Measurements from ENCODE around the gene MCCD1. TPM values are rescaled to one million over a fixed set of nuclear protein-coding genes. Genes with fewer than 3 reads are reported as not detected.
A peak's percentile ranks its signal among the peaks of the same experiment; 100 is the strongest.

MCCD1 gene
- total RNA-seq, 2 donors from 2014 or later: not detected

DNA sequence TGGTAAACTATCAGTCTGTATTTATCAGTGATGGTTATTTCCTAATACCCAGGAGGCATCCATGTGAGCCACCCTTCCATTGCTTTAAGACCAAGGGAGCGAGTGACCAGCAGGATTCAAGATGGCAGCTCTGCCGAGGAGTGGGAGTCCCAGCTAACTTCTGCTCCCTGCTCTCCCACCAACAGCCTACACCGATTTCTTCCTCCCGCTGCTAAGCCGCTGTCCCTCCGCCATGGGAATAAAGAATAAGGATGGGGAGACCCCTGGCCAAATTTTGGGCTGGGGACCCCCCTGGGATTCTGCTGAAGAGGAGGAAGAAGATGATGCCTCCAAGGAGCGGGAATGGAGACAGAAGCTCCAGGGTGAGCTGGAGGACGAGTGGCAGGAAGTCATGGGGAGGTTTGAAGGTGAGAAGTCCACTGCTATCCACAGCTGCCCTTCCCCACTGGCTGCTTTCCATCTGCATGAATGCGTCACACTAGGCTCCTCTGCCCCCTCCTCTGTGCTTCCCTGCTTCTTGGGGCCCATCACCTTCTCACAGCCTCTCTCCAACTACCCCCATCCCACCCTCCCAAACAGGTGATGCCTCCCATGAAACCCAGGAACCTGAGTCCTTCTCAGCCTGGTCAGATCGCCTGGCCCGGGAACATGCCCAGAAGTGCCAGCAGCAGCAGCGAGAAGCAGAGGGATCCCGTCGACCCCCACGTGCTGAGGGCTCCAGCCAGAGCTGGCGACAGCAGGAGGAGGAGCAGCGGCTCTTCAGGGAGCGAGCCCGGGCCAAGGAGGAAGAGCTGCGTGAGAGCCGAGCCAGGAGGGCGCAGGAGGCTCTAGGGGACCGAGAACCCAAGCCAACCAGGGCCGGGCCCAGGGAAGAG, 28.9 kb downstream of the MCCD1 start:
- no peak for DNase-seq
- H3K4me1 Mint-ChIP-seq: peaks cover 47% of the 10 kb centered on the region
- peaks cover 8% of the 10 kb centered on the region for H3K36me3 Mint-ChIP-seq (ENCODE audit: low read depth)

DNA sequence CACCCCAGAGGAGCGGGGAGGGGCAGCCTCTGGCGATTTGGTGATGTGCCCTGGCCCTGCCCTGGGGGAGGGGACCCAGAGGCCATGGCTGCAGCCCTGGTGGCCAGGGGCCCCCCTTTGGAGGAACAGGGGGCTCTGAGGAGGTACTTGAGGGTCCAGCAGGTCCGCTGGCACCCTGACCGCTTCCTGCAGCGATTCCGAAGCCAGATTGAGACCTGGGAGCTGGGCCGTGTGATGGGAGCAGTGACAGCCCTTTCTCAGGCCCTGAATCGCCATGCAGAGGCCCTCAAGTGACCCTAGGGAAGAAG, 29.5 kb downstream of the MCCD1 start:
- peak overlapping the region; percentile 95 for H3K27ac Mint-ChIP-seq
- no peaks in the 10 kb centered on the region for H3K27me3 Mint-ChIP-seq
- ATAC-seq (no peak), DNase-seq (no peak)
- H3K36me3 Mint-ChIP-seq (ENCODE audit: low read depth): peaks cover 8% of the 10 kb centered on the region
- peak overlapping the region; percentile 94 for H3K4me3 Mint-ChIP-seq
- peaks cover 51% of the 10 kb centered on the region for H3K4me1 Mint-ChIP-seq
- no peaks in the 10 kb centered on the region for H3K9me3 ChIP-seq (ENCODE audit: control insufficient read depth, low read length, poor library complexity, severe bottlenecking)

More for the DNA sequence above, 28.9 kb downstream of the MCCD1 start:
- H3K9me3 ChIP-seq (ENCODE audit: control insufficient read depth, low read length, poor library complexity, severe bottlenecking): no peaks in the 10 kb centered on the region
- Mint-ChIP-seq H3K4me3 (peak overlapping the region; percentile 94), H3K27me3 (no peaks in the 10 kb centered on the region), H3K27ac (peak overlapping the region; percentile 95)
- ATAC-seq: no peak

DNA sequence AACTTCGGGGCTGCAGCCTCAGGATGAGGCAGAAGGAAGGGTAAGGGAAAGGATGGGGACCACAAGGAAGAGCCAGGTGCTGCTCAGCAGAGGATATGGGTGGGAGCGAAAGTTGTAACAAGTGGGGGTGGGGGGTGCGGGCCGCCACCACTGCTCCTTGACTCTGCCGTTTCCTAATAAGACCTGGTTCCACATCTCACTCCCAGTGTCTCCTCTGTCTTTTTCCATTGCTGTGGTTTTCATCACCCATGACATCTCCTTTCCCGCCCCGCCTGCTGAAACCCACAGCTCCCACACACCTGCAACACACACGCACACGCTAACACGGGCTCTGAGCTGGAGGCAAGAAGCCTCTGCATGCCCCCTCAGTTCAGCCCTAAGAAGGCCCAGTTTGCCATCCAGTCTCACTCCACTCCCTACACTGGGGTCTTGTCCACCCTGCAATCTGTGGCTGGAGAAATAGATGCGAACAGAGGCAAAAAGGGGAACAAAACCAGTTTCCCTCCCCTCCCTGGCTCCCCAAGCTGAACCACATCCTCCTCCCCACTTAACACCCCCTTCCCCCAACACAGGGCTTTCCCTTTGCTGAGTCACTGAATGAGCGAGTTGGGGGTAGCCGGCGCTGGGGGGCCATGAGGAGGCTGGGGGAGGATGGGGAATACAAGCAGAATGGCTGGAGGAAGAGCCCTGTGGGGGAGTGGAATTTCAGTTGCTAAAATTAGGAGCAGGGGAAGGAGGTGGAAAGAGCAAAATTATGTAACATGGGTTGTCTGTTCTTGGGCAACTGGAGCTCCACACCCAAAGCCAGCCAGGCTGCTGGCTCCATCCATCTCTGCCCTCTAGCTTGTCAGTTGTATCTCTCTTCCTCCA, 30.1 kb downstream of the MCCD1 start:
- Mint-ChIP-seq H3K36me3 (ENCODE audit: low read depth) (peaks cover 9% of the 10 kb centered on the region), H3K27ac (peak overlapping the region; percentile 95), H3K4me3 (peak overlapping the region; percentile 94), H3K27me3 (no peaks in the 10 kb centered on the region), H3K4me1 (peaks cover 53% of the 10 kb centered on the region)
- no peaks in the 10 kb centered on the region for H3K9me3 ChIP-seq (ENCODE audit: control insufficient read depth, low read length, poor library complexity, severe bottlenecking)
- DNase-seq: peak; percentile 32 to 63 (median 44)
- peak; percentile 83 for ATAC-seq

DNA sequence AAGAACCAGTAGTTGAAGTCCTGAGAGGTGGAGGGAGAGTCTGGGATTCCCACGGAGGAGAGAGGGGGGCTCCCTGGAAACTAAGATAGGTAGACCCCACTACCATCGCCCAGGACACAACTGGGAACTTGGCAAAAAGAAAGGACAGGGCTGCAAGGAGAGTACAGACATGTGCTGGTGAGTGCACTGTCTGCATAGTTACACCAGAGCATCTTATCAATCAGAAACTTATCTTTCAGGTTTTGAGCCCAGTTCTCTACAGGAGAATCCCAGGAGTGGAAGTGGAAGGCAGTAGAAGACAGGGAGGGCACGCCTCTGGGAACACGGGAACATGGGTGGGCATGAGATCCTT, 30.8 kb downstream of the MCCD1 start:
- H3K4me1 Mint-ChIP-seq: peaks cover 57% of the 10 kb centered on the region
- DNase-seq (no peak), ATAC-seq (peak; percentile 23)
- H3K27ac Mint-ChIP-seq: peak overlapping the region; percentile 95
- H3K36me3 Mint-ChIP-seq (ENCODE audit: low read depth): peaks cover 10% of the 10 kb centered on the region
- no peaks in the 10 kb centered on the region for H3K9me3 ChIP-seq (ENCODE audit: control insufficient read depth, low read length, poor library complexity, severe bottlenecking)
- H3K4me3 Mint-ChIP-seq: peak overlapping the region; percentile 94
- H3K27me3 Mint-ChIP-seq: no peaks in the 10 kb centered on the region

DNA sequence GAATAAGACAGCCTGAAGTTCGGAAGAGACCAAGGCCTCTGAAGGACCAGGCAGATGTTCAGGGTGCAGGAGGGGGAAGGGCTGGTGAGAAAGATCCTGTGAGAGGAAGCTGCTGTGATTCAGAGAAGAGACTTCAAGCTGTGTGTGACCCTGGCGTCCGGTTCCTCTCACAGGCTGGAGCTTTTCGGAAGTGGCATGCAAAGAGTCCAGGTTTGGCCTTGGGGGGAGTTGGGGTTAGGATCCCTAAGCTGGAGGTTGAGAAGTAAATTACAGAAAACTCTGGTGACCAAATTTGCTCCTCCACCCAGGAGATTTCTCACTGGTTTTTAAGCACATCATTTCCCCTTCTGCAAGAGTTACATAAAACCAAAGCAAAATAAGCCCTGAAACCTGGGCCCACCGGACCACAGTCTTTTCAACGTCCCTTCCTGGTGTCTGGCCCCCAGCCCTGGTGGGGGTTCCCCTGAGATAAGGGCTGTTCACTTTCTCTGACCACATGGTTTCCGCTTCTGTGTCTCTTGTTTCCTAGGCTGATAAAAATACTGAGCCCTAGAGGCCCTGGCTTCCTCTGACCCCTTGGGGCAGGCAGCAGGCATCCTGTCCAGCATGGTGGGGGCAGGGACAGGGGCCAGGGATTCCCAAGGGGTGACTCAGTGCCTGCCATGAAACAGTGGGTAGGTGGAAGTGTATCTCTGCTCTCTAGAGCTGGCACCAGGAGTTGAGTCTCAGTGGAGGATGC, 31.4 kb downstream of the MCCD1 start:
- H3K9me3 ChIP-seq (ENCODE audit: control insufficient read depth, low read length, poor library complexity, severe bottlenecking): no peaks in the 10 kb centered on the region
- Mint-ChIP-seq H3K36me3 (ENCODE audit: low read depth) (peaks cover 14% of the 10 kb centered on the region), H3K4me3 (peak overlapping the region; percentile 94), H3K4me1 (peaks cover 60% of the 10 kb centered on the region), H3K27me3 (no peaks in the 10 kb centered on the region), H3K27ac (peak overlapping the region; percentile 95)
- DNase-seq: no peak
- peak; percentile 65 for ATAC-seq

DNA sequence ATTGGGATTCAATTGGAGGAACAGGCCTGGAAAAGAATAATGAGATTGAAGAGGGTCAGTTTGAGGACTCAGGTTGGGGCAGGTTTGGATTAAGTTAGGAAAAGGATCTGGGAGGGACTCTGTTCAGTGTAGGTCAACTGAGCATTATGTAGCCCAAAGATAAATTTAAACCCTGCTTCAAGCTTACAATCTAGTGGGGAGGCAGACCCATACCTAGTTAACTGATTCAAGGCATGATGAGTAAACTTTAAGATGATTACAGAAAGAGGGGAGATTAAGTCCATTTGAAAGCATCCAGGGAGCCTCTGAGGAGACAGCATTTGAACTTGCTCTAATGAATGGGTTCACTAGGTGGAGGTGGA, 31.9 kb downstream of the MCCD1 start:
- Mint-ChIP-seq H3K36me3 (ENCODE audit: low read depth) (peaks cover 14% of the 10 kb centered on the region), H3K27ac (peak overlapping the region; percentile 95), H3K27me3 (no peaks in the 10 kb centered on the region), H3K4me1 (peaks cover 66% of the 10 kb centered on the region), H3K4me3 (peak overlapping the region; percentile 94)
- DNase-seq (no peak), ATAC-seq (no peak)
- H3K9me3 ChIP-seq (ENCODE audit: control insufficient read depth, low read length, poor library complexity, severe bottlenecking): no peaks in the 10 kb centered on the region

DNA sequence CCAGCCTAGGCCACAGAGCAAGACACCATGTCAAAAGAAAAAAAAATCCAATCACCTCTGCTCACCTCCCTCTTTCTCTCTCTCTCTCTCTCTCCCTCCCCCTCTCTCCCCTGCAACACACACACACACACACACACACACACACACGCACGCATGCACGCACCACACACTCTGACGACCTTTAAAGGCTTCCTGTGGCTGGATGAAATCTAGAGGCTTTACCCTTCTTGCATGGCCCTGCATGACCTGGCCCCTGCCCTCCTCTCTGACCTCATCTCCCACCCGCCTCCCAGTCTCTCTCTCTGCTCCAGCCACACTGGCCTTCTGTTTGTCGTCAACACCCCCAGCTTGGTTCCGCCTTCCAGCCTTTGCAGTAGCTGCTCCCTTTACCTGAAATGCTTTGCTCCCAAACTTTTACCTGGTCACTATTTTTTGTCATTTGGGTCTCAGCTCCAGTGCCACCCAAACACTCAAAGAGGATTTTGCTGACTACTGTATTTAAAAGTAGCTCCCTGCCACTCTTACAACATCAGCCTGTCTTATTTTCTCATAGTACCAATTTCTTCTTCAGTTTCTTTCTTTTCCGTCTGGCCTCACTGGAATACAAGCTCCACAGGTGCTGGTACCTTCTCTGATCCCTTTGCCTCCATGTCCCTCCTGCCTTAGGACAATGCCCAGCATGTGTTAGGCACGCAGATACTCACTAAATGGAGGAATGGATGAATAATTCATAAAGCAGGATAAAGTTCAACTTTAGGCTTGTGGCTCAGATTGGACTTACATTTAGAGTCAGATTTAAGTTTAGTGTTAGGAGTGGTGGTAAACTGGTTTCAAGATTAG, 39.0 kb downstream of the MCCD1 start:
- H3K27ac Mint-ChIP-seq: peak overlapping the region; percentile 99
- H3K4me1 Mint-ChIP-seq: peaks cover 69% of the 10 kb centered on the region
- ATAC-seq (no peak), DNase-seq (no peak)
- H3K4me3 Mint-ChIP-seq: peak overlapping the region; percentile 89
- H3K36me3 Mint-ChIP-seq (ENCODE audit: low read depth): peaks cover 10% of the 10 kb centered on the region
- H3K9me3 ChIP-seq (ENCODE audit: control insufficient read depth, low read length, poor library complexity, severe bottlenecking): no peaks in the 10 kb centered on the region
- H3K27me3 Mint-ChIP-seq: no peaks in the 10 kb centered on the region

DNA sequence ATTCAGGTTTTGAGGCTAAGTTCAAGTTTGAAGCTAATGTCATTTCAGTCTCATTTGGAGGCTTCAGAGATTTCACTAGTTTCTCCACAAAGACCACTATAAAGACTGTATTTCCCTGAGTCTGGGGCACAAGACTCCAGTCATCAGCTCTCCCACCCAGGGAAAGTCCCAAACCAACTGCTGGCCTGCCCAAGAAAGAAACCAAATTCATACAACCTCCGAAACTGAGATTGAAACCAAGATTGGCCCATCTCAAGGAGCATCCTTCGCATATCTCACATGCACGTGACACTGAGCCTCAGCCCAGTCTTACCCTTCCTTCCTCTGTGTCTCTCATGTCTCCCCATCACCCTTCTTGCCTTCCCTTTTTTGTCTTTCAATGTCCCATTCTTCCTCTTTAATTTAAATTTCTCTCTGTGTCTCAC, 39.8 kb downstream of the MCCD1 start:
- Mint-ChIP-seq H3K4me1 (peaks cover 71% of the 10 kb centered on the region), H3K36me3 (ENCODE audit: low read depth) (peaks cover 12% of the 10 kb centered on the region), H3K27ac (peak overlapping the region; percentile 99), H3K27me3 (no peaks in the 10 kb centered on the region), H3K4me3 (peak overlapping the region; percentile 89)
- peak; percentile 76 for ATAC-seq
- DNase-seq: peak; percentile 40 to 67 (median 50)
- no peaks in the 10 kb centered on the region for H3K9me3 ChIP-seq (ENCODE audit: control insufficient read depth, low read length, poor library complexity, severe bottlenecking)

DNA sequence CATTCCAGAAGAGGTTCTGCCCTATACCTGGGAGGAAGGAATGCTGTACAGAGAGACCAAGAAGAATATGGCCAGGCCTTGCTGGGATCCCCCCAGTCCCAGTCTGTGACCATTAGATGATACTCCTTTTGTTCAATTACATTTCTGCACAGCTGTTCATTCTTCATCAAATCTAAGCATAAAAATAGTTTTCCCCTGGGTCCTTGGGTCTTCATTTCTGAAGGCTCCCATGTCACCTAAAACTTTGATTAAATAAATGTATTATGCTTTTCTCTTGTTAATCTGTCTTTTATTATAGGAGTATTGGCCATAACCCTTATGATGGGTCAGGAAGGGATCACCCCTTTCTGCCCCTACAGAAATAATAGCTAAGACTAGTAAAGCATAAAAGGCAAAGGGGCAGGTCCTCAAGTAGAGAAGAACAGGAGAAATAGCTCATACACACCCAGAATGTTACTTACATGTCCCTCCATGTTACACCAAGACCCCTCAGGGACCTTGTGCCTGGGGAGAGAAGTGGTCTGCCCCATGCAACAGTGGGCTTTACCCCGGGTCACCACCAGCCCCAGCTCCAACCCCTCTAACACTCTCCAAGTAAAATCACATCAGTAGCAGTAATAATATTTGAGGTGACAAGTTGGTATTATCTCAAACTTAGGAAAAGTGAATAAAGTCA, 41.2 kb downstream of the MCCD1 start:
- DNase-seq (no peak), ATAC-seq (no peak)
- Mint-ChIP-seq H3K4me3 (peak overlapping the region; percentile 33), H3K27me3 (no peaks in the 10 kb centered on the region), H3K27ac (peak overlapping the region; percentile 99), H3K36me3 (ENCODE audit: low read depth) (peaks cover 6% of the 10 kb centered on the region), H3K4me1 (peaks cover 72% of the 10 kb centered on the region)
- no peaks in the 10 kb centered on the region for H3K9me3 ChIP-seq (ENCODE audit: control insufficient read depth, low read length, poor library complexity, severe bottlenecking)

DNA sequence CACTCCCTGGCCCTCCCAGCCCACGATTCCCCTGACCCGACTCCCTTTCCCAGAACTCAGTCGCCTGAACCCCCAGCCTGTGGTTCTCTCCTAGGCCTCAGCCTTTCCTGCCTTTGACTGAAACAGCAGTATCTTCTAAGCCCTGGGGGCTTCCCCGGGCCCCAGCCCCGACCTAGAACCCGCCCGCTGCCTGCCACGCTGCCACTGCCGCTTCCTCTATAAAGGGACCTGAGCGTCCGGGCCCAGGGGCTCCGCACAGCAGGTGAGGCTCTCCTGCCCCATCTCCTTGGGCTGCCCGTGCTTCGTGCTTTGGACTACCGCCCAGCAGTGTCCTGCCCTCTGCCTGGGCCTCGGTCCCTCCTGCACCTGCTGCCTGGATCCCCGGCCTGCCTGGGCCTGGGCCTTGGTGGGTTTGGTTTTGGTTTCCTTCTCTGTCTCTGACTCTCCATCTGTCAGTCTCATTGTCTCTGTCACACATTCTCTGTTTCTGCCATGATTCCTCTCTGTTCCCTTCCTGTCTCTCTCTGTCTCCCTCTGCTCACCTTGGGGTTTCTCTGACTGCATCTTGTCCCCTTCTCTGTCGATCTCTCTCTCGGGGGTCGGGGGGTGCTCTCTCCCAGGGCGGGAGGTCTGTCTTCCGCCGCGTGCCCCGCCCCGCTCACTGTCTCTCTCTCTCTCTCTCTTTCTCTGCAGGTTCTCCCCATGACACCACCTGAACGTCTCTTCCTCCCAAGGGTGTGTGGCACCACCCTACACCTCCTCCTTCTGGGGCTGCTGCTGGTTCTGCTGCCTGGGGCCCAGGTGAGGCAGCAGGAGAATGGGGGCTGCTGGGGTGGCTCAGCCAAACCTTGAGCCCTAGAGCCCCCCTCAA, 43.5 kb downstream of the MCCD1 start, which contains the start of gene LTA:
TSS of gene LTA (plus strand) at position 249 of the 871 bp plus-strand sequence. CDS start at position 703, 454 bp downstream.
- H3K36me3 Mint-ChIP-seq (ENCODE audit: low read depth): peaks cover 21% of the 10 kb centered on the region
- ATAC-seq: peak; percentile 74

More for the DNA sequence above, 43.5 kb downstream of the MCCD1 start, which contains the start of gene LTA:
- Mint-ChIP-seq H3K27me3 (no peaks in the 10 kb centered on the region), H3K4me3 (peak within 1 kb of the TSS; percentile 100), H3K27ac (peak within 1 kb of the TSS; percentile 99), H3K4me1 (peaks cover 85% of the 10 kb centered on the region)
- peak; percentile 67 to 75 (median 73) for DNase-seq
- H3K9me3 ChIP-seq (ENCODE audit: control insufficient read depth, low read length, poor library complexity, severe bottlenecking): no peaks in the 10 kb centered on the region

Measured in T-helper 17 cell (primary cell).